ENCODE results near the gene KCNG3.
"Not testable (repeated sequence)": the region's sequence is repeated elsewhere in the genome, so short reads cannot be mapped to it uniquely, and the experiment has no call there.

The KCNG3 gene

GRCh38 chr2:42425697-42426096, 68.1 kb downstream of the KCNG3 start:
- no peak for DNase-seq

- no peak for DNase-seq
Observed at GRCh38 chr2:42424033-42424432, 69.7 kb downstream of the KCNG3 start.

GRCh38 chr2:42421601-42422239, 72.1 kb downstream of the KCNG3 start:
- no peak for DNase-seq

- DNase-seq = no peak
Observed at GRCh38 chr2:42421157-42421485, 72.7 kb downstream of the KCNG3 start.

- DNase-seq = no peak
Observed at GRCh38 chr2:42414648-42415047, 79.1 kb downstream of the KCNG3 start.

- DNase-seq = no peak
Observed at GRCh38 chr2:42414158-42414557, 79.6 kb downstream of the KCNG3 start.

- no peak for DNase-seq
Observed at GRCh38 chr2:42410742-42411514, 82.9 kb downstream of the KCNG3 start.

- no peak for DNase-seq
Observed at GRCh38 chr2:42408009-42408408, 85.8 kb downstream of the KCNG3 start.

- DNase-seq = no peak
Observed at GRCh38 chr2:42407476-42407875, 86.3 kb downstream of the KCNG3 start.

- no peak for DNase-seq
Observed at GRCh38 chr2:42404676-42405075, 89.1 kb downstream of the KCNG3 start.

- DNase-seq = no peak
Observed at GRCh38 chr2:42401773-42402172, 92.0 kb downstream of the KCNG3 start.

- not testable (repeated sequence) for DNase-seq
Observed at GRCh38 chr2:42398052-42398451, 95.7 kb downstream of the KCNG3 start.

GRCh38 chr2:42393320-42393719, 100.5 kb downstream of the KCNG3 start:
- DNase-seq = not testable (repeated sequence)

GRCh38 chr2:42392191-42392590, 101.6 kb downstream of the KCNG3 start:
- no peak for DNase-seq
